Subcutaneous abdominal adipose tissue (tissue), 5 donors: ENCODE measurements around the gene OLFML3.

Source experiments
- H3K27ac ChIP-seq: one replicate; pipeline ENCODE4 v1.7.0; 2013; ENCODE audit warnings: low read depth, mild to moderate bottlenecking, inconsistent platforms, low read length, moderate library complexity
- H3K27me3 ChIP-seq, 5 donors: one replicate each; pipeline ENCODE4 v1.7.0; 2013; ENCODE audit warnings: low read length in 5 of 5, inconsistent platforms in 1 of 5; ENCODE audit not compliant: control insufficient read depth in 5 of 5, insufficient read depth in 4 of 5
- H3K36me3 ChIP-seq, 5 donors: one replicate each; pipeline ENCODE4 v1.7.0; 2013; ENCODE audit warnings: low read length in 5 of 5; ENCODE audit not compliant: control insufficient read depth in 5 of 5, insufficient read depth in 5 of 5
- H3K4me1 ChIP-seq, 5 donors: one replicate each; pipeline ENCODE4 v1.7.0; 2013; ENCODE audit warnings: low read length in 5 of 5, mild to moderate bottlenecking in 3 of 5, moderate library complexity in 1 of 5; ENCODE audit not compliant: control insufficient read depth in 5 of 5, insufficient read depth in 5 of 5
- H3K4me3 ChIP-seq, 5 donors: one replicate each; pipeline ENCODE4 v1.7.0; 2013; ENCODE audit warnings: low read length in 5 of 5, low read depth in 1 of 5
- H3K9ac ChIP-seq, 5 donors: one replicate each; pipeline ENCODE4 v1.7.0; 2013; ENCODE audit warnings: low read length in 5 of 5, mild to moderate bottlenecking in 4 of 5, moderate library complexity in 3 of 5
- H3K9me3 ChIP-seq, 5 donors: one replicate each; pipeline ENCODE4 v1.7.0; 2013; ENCODE audit warnings: low read length in 5 of 5; ENCODE audit not compliant: control insufficient read depth in 5 of 5
- donor health status: healthy.
- donor health status: healthy.
- donor health status: healthy.
- donor health status: healthy.
- donor health status: healthy.

The OLFML3 gene

GRCh38 chr1:113938192-113938591, 41.1 kb upstream of the OLFML3 start:
- Histone ChIP-seq H3K9ac (no peak overlapping the region), H3K4me1 (peaks cover 0 to 34% (median 11%) of the 10 kb centered on the region in 5 donors), H3K4me3 (no peak overlapping the region), H3K27ac (no peak overlapping the region), H3K36me3 (peaks cover 7 to 15% (median 13%) of the 10 kb centered on the region in 5 donors), H3K9me3 (peaks cover 0 to 3% (median 0%) of the 10 kb centered on the region in 5 donors), H3K27me3 (no peaks in the 10 kb centered on the region)

- no peak overlapping the region for H3K27ac ChIP-seq
Observed at GRCh38 chr1:113940365-113941244, 38.7 kb upstream of the OLFML3 start.

GRCh38 chr1:113941245-113941559, 38.1 kb upstream of the OLFML3 start:
- Histone ChIP-seq H3K27ac (no peak overlapping the region), H3K4me1 (peaks cover 0 to 22% (median 8%) of the 10 kb centered on the region in 5 donors), H3K9ac (no peak overlapping the region), H3K27me3 (no peaks in the 10 kb centered on the region), H3K4me3 (no peak overlapping the region), H3K9me3 (no peaks in the 10 kb centered on the region), H3K36me3 (peaks cover 11 to 20% (median 13%) of the 10 kb centered on the region in 5 donors)

More at GRCh38 chr1:113940365-113941244, 38.7 kb upstream of the OLFML3 start:
- no peaks in the 10 kb centered on the region for H3K27me3 ChIP-seq
- no peaks in the 10 kb centered on the region for H3K9me3 ChIP-seq
- peaks cover 11 to 20% (median 13%) of the 10 kb centered on the region in 5 donors for H3K36me3 ChIP-seq
- no peak overlapping the region for H3K4me3 ChIP-seq
- peaks cover 0 to 26% (median 8%) of the 10 kb centered on the region in 5 donors for H3K4me1 ChIP-seq
- no peak overlapping the region for H3K9ac ChIP-seq

- Histone ChIP-seq H3K9ac (no peak overlapping the region), H3K27ac (no peak overlapping the region), H3K27me3 (no peaks in the 10 kb centered on the region), H3K4me3 (no peak overlapping the region), H3K4me1 (peaks cover 0 to 32% (median 17%) of the 10 kb centered on the region in 5 donors), H3K9me3 (no peaks in the 10 kb centered on the region), H3K36me3 (peaks cover 11 to 20% (median 13%) of the 10 kb centered on the region in 5 donors)
Observed at GRCh38 chr1:113942527-113942926, 36.7 kb upstream of the OLFML3 start.

GRCh38 chr1:113943028-113943811, 36.1 kb upstream of the OLFML3 start:
- Histone ChIP-seq H3K27ac (no peak overlapping the region), H3K9me3 (no peaks in the 10 kb centered on the region), H3K4me3 (no peak overlapping the region), H3K27me3 (no peaks in the 10 kb centered on the region), H3K9ac (no peak overlapping the region), H3K4me1 (peaks cover 0 to 34% (median 22%) of the 10 kb centered on the region in 5 donors), H3K36me3 (peaks cover 11 to 20% (median 13%) of the 10 kb centered on the region in 5 donors)

- no peaks in the 10 kb centered on the region for H3K27me3 ChIP-seq
- no peaks in the 10 kb centered on the region for H3K9me3 ChIP-seq
- peaks cover 11 to 18% (median 12%) of the 10 kb centered on the region in 5 donors for H3K36me3 ChIP-seq
Observed at GRCh38 chr1:113945329-113945728, 33.9 kb upstream of the OLFML3 start.

GRCh38 chr1:113946112-113946511, 33.2 kb upstream of the OLFML3 start:
- peaks cover 0 to 28% (median 22%) of the 10 kb centered on the region in 5 donors for H3K4me1 ChIP-seq
- no peak overlapping the region for H3K9ac ChIP-seq
- H3K27me3 ChIP-seq, result no peaks in the 10 kb centered on the region
- H3K4me3 ChIP-seq, result no peak overlapping the region
- H3K9me3 ChIP-seq, result no peaks in the 10 kb centered on the region
- H3K36me3 ChIP-seq, result peaks cover 3 to 11% (median 8%) of the 10 kb centered on the region in 5 donors
- H3K27ac ChIP-seq, result no peak overlapping the region

More at GRCh38 chr1:113945329-113945728, 33.9 kb upstream of the OLFML3 start:
- peaks cover 0 to 28% (median 22%) of the 10 kb centered on the region in 5 donors for H3K4me1 ChIP-seq
- H3K4me3 ChIP-seq, result no peak overlapping the region
- no peak overlapping the region for H3K9ac ChIP-seq
- H3K27ac ChIP-seq, result no peak overlapping the region

- peak overlapping the region; percentile 11 for H3K27ac ChIP-seq
- H3K27me3 ChIP-seq, result no peaks in the 10 kb centered on the region
- H3K4me1 ChIP-seq, result peaks cover 0 to 28% (median 22%) of the 10 kb centered on the region in 5 donors
- no peak overlapping the region for H3K4me3 ChIP-seq
- H3K36me3 ChIP-seq, result peaks cover 0 to 7% (median 5%) of the 10 kb centered on the region in 5 donors
- H3K9me3 ChIP-seq, result no peaks in the 10 kb centered on the region
- peak overlapping the region in 2 of 5 donors; percentile 18 to 35 for H3K9ac ChIP-seq
Observed at GRCh38 chr1:113946678-113947387, 32.4 kb upstream of the OLFML3 start.

GRCh38 chr1:113947388-113948107, 31.7 kb upstream of the OLFML3 start:
- H3K4me3 ChIP-seq, result no peak overlapping the region
- peak overlapping the region in 3 of 5 donors; percentile 18 to 38 (median 35) for H3K9ac ChIP-seq
- no peak overlapping the region for H3K27ac ChIP-seq
- H3K4me1 ChIP-seq, result peaks cover 0 to 28% (median 22%) of the 10 kb centered on the region in 5 donors
- H3K27me3 ChIP-seq, result no peaks in the 10 kb centered on the region
- no peaks in the 10 kb centered on the region for H3K9me3 ChIP-seq
- H3K36me3 ChIP-seq, result peaks cover 0 to 6% (median 3%) of the 10 kb centered on the region in 5 donors
